GM18502 (cell line): Measurements from ENCODE around the gene UGT2B7.

Experiments
- ATAC-seq: cut with Tn5 transposase; IDR thresholded peaks from one replicate; pipeline ENCODE4 v1.9.1; 2021; ENCODE audit warnings: mild to moderate bottlenecking; ENCODE audit not compliant: unreplicated experiment, poor library complexity

Gene UGT2B7

DNA sequence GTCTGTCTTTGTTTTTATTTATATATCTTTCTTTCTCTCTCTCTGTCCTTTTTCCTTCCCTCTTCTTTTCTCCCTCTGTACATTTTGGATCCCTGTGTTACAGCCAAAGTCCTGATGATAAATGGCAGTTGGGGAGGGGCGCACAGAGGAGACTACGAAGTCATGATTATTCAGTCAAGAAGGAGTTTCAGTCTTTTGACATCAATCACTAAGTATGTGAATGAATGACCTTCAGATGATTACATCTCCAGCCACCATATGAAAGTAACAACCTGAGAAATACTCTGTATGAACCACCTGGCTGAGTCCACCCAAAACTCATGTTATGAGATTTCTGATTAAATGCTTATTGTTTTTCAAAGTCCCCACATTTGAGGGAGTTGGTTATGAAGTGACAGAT lies 45.0 kb downstream of the UGT2B7 start:
- ATAC-seq, result no peak

DNA sequence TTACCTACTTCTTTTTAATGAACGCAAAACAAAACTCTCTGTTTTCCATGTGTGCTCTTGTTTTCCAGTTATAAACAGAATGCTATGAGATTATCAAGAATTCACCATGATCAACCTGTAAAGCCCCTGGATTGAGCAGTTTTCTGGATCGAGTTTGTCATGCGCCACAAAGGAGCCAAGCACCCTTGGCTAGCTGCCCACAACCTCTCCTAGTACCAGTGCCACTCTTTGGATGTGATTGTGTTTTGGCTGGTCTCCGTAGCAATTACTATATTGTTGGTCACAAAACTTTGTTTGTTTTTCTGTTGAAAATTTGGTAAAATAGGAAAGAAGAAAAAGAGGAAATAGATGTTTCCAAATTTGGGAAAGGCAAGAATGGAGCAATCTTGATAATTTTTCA lies 51.1 kb downstream of the UGT2B7 start:
- ATAC-seq, result no peak

DNA sequence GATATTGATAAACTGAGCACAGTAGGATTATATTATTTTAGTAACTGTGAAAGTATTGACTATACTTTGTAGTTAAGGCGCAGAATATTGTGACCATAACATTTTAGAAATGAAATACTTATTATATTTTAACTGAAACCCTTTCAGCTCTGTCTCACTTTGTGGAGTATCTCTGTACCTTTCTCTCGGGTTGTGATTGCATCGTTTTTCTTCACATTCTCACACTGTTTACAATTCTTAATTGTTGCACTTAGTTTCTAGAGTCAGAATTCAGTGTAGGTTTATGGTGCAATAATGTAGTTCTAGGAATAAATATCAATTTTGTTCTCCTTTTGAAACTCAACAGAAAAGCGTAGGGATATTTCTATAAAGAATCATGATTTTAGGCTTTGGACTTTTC lies 57.7 kb downstream of the UGT2B7 start:
- ATAC-seq, result no peak

DNA sequence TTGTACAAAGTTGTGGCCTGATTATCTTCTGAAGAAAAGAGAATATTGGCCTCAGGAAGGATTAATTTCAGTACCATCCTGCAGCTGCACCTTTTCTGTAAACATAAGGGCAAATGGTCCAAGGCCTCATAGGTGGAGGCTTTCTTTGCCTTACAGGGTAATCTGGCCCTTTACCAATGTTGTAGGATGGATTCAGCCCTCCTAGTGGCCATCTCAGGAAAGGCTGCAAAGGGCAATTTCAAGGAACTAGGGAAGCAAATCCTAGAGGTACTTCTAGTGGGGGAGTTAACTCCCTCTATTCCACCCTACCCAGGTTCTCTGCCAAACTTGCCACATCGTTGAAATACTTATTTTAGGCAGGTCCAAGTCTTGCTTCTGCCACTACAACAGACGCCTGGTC lies 60.6 kb downstream of the UGT2B7 start:
- no peak for ATAC-seq
